Measurements from ENCODE around the gene SPIN2B. TPM values are rescaled to one million over a fixed set of nuclear protein-coding genes. Genes with fewer than 3 reads are reported as not detected.

The SPIN2B gene
- total RNA-seq, 2 experiments from 2014 or later = 14.2 to 14.3 TPM

Other genes starting within 250 kb of the SPIN2B start
- not detected in 2 replicates for gene SPIN3, start 126.0 kb downstream of the SPIN2B start, total RNA-seq (2014; rRNA removed; shearing (Covaris generic))
- not detected in 2 replicates for gene SPIN3, start 126.0 kb downstream of the SPIN2B start, total RNA-seq (2022)
- 0.28 and 0.41 TPM in 2 replicates for gene SPIN2A, start 15.8 kb upstream of the SPIN2B start, total RNA-seq (2014; rRNA removed; shearing (Covaris generic))
- 0.57 and 1.3 TPM in 2 replicates for gene SPIN2A, start 15.8 kb upstream of the SPIN2B start, total RNA-seq (2022)
- gene FAAH2, start 165.2 kb upstream of the SPIN2B start, total RNA-seq (2014; rRNA removed; shearing (Covaris generic)) = 4.8 and 6.3 TPM in 2 replicates
- gene FAAH2, start 165.2 kb upstream of the SPIN2B start, total RNA-seq (2022) = 1.3 and 2.1 TPM in 2 replicates

Measured in OCI-LY7 (cell line).